BJ (cell line): ENCODE results near the gene MEG3. TPM values are rescaled to one million over a fixed set of nuclear protein-coding genes. Genes with fewer than 3 reads are reported as not detected.

Experiments used
- CTCF ChIA-PET: fragments of 350-600 bp; formaldehyde crosslinking; extraction: SDS; loops from one replicate; lab custom pipeline; 2021; ENCODE audit warnings: antibody characterized with exemption, inconsistent platforms; lab: Yijun Ruan, JAX
- POLR2A ChIA-PET: fragments of 300-600 bp; sonication (Branson Sonifier 250); formaldehyde crosslinking; extraction: SDS; loops from one replicate; lab custom pipeline; 2021; ENCODE audit warnings: antibody characterized with exemption; lab: Charles Lee
- DNase-seq: peaks from one replicate; pipeline ENCODE4 v3.0.0-alpha.2; 2011; ENCODE audit warnings: low read depth
- H3K27me3 ChIP-seq: 2 replicates; pipeline ENCODE4 v1.6.0; 2011; ENCODE audit warnings: low read length; ENCODE audit not compliant: control insufficient read depth, insufficient read depth
- H3K36me3 ChIP-seq: 2 replicates; pipeline ENCODE4 v1.5.1; 2011; ENCODE audit warnings: low read length; ENCODE audit not compliant: control insufficient read depth, insufficient read depth
- H3K4me3 ChIP-seq: 2 replicates; pipeline ENCODE4 v1.5.1; 2011; ENCODE audit warnings: low read depth, mild to moderate bottlenecking, control low read depth, low read length
- polyA plus RNA-seq: library from polyadenylated mRNA; depleted of rRNA; stranded (reverse); fragments of >200 nt; gene quantifications from 2 replicates; pipeline ENCODE4 v1.2.3, GENCODE V29; 2011
- TF ChIP-seq, protein P1 (sequence below): IDR thresholded peaks from 2 replicates; pipeline ENCODE4 v1.5.1; 2011; ENCODE audit warnings: low read depth, mild to moderate bottlenecking, control low read depth, inconsistent platforms, low read length, moderate library complexity; ENCODE audit not compliant: insufficient read depth

The MEG3 gene
- polyA plus RNA-seq, 1 experiment: 234 TPM

DNA sequence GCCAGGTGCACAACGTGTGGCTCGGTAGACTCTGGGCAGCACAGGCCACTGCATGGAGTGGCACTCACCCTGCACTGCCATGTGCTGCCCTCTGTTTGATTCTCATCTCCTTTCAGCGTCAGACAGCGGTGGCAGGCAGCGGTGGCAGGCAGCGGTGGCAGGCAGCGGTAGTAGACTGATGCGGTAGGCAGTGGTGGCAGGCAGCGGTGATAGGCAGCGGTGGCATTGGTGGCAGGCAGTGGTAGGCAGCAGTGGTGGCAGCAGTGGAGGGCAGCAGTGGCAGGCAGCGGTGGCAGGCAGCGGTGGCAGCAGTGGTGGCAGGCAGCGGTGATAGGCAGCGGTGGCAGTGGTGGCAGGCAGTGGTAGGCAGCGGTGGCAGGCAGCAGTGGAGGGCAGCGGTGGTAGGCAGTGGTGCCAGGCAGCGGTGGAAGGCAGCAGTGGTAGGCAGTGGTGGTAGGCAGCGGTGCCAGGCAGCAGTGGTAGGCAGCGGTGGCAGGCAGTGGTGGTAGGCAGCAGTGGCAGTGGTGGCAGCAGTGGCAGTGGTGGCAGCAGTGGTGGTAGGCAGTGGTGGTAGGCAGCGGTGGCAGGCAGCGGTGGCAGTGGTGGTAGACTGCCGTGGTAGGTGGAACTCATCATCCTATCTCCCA, 6.0 kb upstream of the MEG3 start:
- POLR2A ChIA-PET: no interaction called here
- Histone ChIP-seq H3K4me3 (no peak overlapping the region), H3K27me3 (no peaks in the 10 kb centered on the region), H3K36me3 (no peaks in the 10 kb centered on the region)
- CTCF ChIA-PET: no interaction called here
- TF ChIP-seq, protein P1, sequence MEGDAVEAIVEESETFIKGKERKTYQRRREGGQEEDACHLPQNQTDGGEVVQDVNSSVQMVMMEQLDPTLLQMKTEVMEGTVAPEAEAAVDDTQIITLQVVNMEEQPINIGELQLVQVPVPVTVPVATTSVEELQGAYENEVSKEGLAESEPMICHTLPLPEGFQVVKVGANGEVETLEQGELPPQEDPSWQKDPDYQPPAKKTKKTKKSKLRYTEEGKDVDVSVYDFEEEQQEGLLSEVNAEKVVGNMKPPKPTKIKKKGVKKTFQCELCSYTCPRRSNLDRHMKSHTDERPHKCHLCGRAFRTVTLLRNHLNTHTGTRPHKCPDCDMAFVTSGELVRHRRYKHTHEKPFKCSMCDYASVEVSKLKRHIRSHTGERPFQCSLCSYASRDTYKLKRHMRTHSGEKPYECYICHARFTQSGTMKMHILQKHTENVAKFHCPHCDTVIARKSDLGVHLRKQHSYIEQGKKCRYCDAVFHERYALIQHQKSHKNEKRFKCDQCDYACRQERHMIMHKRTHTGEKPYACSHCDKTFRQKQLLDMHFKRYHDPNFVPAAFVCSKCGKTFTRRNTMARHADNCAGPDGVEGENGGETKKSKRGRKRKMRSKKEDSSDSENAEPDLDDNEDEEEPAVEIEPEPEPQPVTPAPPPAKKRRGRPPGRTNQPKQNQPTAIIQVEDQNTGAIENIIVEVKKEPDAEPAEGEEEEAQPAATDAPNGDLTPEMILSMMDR: no peak
- no peak for DNase-seq

GRCh38 chr14:100820957-100821356, 5.0 kb upstream of the MEG3 start:
- CTCF ChIA-PET: no interaction called here
- Histone ChIP-seq H3K27me3 (no peaks in the 10 kb centered on the region), H3K36me3 (no peaks in the 10 kb centered on the region), H3K4me3 (no peak overlapping the region)
- no peak for DNase-seq
- TF ChIP-seq, protein P1: no peak
- POLR2A ChIA-PET: no interaction called here

DNA sequence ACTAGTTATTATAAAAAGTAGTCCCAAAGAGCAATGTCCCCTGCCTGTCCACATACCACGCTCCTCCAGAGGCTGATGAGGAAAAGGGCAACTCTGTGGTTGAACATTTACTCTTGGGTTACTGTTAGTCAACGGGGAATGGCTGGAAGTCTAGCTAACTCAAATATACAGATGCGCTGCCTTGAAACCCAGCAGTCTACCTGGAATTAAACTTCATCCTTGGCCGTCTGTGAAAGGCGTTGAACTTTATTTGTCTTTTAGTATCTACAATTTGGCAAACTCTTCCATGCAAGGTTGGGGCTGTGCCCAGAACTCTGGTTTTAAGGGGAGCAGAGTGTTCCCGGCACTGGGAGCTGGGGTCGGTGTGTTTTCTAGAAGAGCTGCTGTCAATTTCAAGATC, 3.9 kb upstream of the MEG3 start:
- CTCF ChIA-PET: no interaction called here
- TF ChIP-seq, protein P1: no peak
- Histone ChIP-seq H3K27me3 (no peaks in the 10 kb centered on the region), H3K36me3 (no peaks in the 10 kb centered on the region), H3K4me3 (no peak overlapping the region)
- DNase-seq: no peak
- POLR2A ChIA-PET: no interaction called here

- Histone ChIP-seq H3K27me3 (no peaks in the 10 kb centered on the region), H3K36me3 (no peaks in the 10 kb centered on the region), H3K4me3 (no peak overlapping the region)
- TF ChIP-seq, protein P1: no peak
- CTCF ChIA-PET: interaction anchor here (0.6 kb wide), 1 partner anchor 259 kb away, joined by 3 read pairs; no protein-coding TSS in a partner anchor
- POLR2A ChIA-PET: no interaction called here
- DNase-seq: no peak
Measured at GRCh38 chr14:100822532-100823296, 3.2 kb upstream of the MEG3 start.

GRCh38 chr14:100823413-100824080, 2.4 kb upstream of the MEG3 start:
- TF ChIP-seq, protein P1: no peak
- DNase-seq: no peak
- Histone ChIP-seq H3K36me3 (no peaks in the 10 kb centered on the region), H3K27me3 (no peaks in the 10 kb centered on the region), H3K4me3 (no peak overlapping the region)
- POLR2A ChIA-PET: interaction anchor here (0.5 kb wide), 1 partner anchor 108 kb away, joined by 3 read pairs; no protein-coding TSS in a partner anchor
- CTCF ChIA-PET: interaction anchor here (0.6 kb wide), 1 partner anchor 260 kb away, joined by 3 read pairs; no protein-coding TSS in a partner anchor
